ENCODE data around the gene TEX11. TPM values are rescaled to one million over a fixed set of nuclear protein-coding genes. Genes with fewer than 3 reads are reported as not detected.
"Not testable (repeated sequence)": the region's sequence is repeated elsewhere in the genome, so short reads cannot be mapped to it uniquely, and the experiment has no call there.

Gene TEX11
- total RNA-seq, 2 experiments from 2014 or later: not detected

- intact Hi-C loops (cut with micrococcal nuclease): no loop called here
- ATAC-seq (no peak), DNase-seq (no peak)
- no peak overlapping the region for H3K4me3 Mint-ChIP-seq
- H3K4me1 Mint-ChIP-seq (ENCODE audit: low read depth): peaks cover 9% of the 10 kb centered on the region
- CTCF ChIA-PET: no interaction called here
- no peaks in the 10 kb centered on the region for H3K36me3 Mint-ChIP-seq (ENCODE audit: low read depth)
- H3K27me3 Mint-ChIP-seq: peaks cover 1% of the 10 kb centered on the region
- H3K9me3 Mint-ChIP-seq: no peaks in the 10 kb centered on the region
- POLR2A ChIA-PET: no interaction called here
- H3K27ac Mint-ChIP-seq: no peak overlapping the region
- TF ChIP-seq CTCF (IDR thresholded peaks at IDR 0.05): no peak
These were observed 239.4 kb downstream of the TEX11 start for GRCh38 chrX:70669120-70669519.

- Mint-ChIP-seq H3K27ac (no peak overlapping the region), H3K36me3 (ENCODE audit: low read depth) (no peaks in the 10 kb centered on the region), H3K4me3 (no peak overlapping the region), H3K4me1 (ENCODE audit: low read depth) (no peaks in the 10 kb centered on the region), H3K27me3 (no peaks in the 10 kb centered on the region), H3K9me3 (no peaks in the 10 kb centered on the region)
- TF ChIP-seq CTCF (IDR thresholded peaks at IDR 0.05): no peak
- intact Hi-C loops (cut with micrococcal nuclease): loop anchor here (5.0 kb wide), 1 partner anchor 212 kb away; no protein-coding TSS in a partner anchor
- ChIA-PET POLR2A (interaction anchor here (0.6 kb wide), 1 partner anchor 78 kb away, joined by 3 read pairs; no protein-coding TSS in a partner anchor), CTCF (interaction anchor here (0.6 to 2.2 kb wide), 11 partner anchors 38 to 468 kb away, joined by 3 to 14 read pairs (median 4); partner anchors contain the start of gene DLG3)
- peak; percentile 12 for DNase-seq
- peak; percentile 66 for ATAC-seq
These were observed 243.8 kb downstream of the TEX11 start for GRCh38 chrX:70664726-70665125.

- CTCF ChIA-PET; H3K27me3 Mint-ChIP-seq; H3K9me3 Mint-ChIP-seq; ATAC-seq; H3K4me1 Mint-ChIP-seq (ENCODE audit: low read depth); H3K4me3 Mint-ChIP-seq; POLR2A ChIA-PET; H3K36me3 Mint-ChIP-seq (ENCODE audit: low read depth); H3K27ac Mint-ChIP-seq; DNase-seq: not testable (repeated sequence)
- intact Hi-C loops (cut with micrococcal nuclease): loop anchor here (5.0 kb wide), 1 partner anchor 209 kb away; no protein-coding TSS in a partner anchor
These were observed 247.4 kb downstream of the TEX11 start for GRCh38 chrX:70661124-70661523.

GRCh38 chrX:70657546-70657945, 251.0 kb downstream of the TEX11 start:
- H3K36me3 Mint-ChIP-seq (ENCODE audit: low read depth); CTCF ChIA-PET; ATAC-seq; intact Hi-C loops (cut with micrococcal nuclease); DNase-seq; H3K4me3 Mint-ChIP-seq; H3K27ac Mint-ChIP-seq; H3K9me3 Mint-ChIP-seq; H3K4me1 Mint-ChIP-seq (ENCODE audit: low read depth); H3K27me3 Mint-ChIP-seq: not testable (repeated sequence)
- POLR2A ChIA-PET: interaction anchor here (0.6 kb wide), 1 partner anchor 635 kb away, joined by 4 read pairs; no protein-coding TSS in a partner anchor

GRCh38 chrX:70656304-70656703, 252.2 kb downstream of the TEX11 start:
- POLR2A ChIA-PET: no interaction called here
- intact Hi-C loops (cut with micrococcal nuclease): no loop called here
- peak overlapping the region; percentile 54 for H3K27ac Mint-ChIP-seq
- H3K36me3 Mint-ChIP-seq (ENCODE audit: low read depth): no peaks in the 10 kb centered on the region
- peak; percentile 37 for ATAC-seq
- no peak overlapping the region for H3K4me3 Mint-ChIP-seq
- H3K9me3 Mint-ChIP-seq: no peaks in the 10 kb centered on the region
- TF ChIP-seq CTCF (IDR thresholded peaks at IDR 0.05): no peak
- no peak for DNase-seq
- no peaks in the 10 kb centered on the region for H3K27me3 Mint-ChIP-seq
- CTCF ChIA-PET: no interaction called here
- peaks cover 8% of the 10 kb centered on the region for H3K4me1 Mint-ChIP-seq (ENCODE audit: low read depth)

- H3K36me3 Mint-ChIP-seq (ENCODE audit: low read depth); POLR2A ChIA-PET; H3K27me3 Mint-ChIP-seq; H3K27ac Mint-ChIP-seq; DNase-seq; intact Hi-C loops (cut with micrococcal nuclease); H3K9me3 Mint-ChIP-seq; CTCF ChIA-PET; ATAC-seq; H3K4me1 Mint-ChIP-seq (ENCODE audit: low read depth); H3K4me3 Mint-ChIP-seq: not testable (repeated sequence)
These were observed 260.6 kb downstream of the TEX11 start for GRCh38 chrX:70647910-70648309.

Data from activated CD8-positive, alpha-beta T cell treated with anti-CD3 and anti-CD28 coated beads for 36 hours (primary cell).